NK-92 treated with Interleukin-12 subunit alpha and Interleukin-12 subunit beta, amount 100 ng/mL, for 24 hours (cell line): Measurements from ENCODE around the gene KLHL18.
"Not testable (repeated sequence)": the region's sequence is repeated elsewhere in the genome, so short reads cannot be mapped to it uniquely, and the experiment has no call there.

Source experiments
- DNase-seq: peaks from one replicate; lab custom pipeline; 2025; lab: John Stamatoyannopoulos, UW

The KLHL18 gene

DNA sequence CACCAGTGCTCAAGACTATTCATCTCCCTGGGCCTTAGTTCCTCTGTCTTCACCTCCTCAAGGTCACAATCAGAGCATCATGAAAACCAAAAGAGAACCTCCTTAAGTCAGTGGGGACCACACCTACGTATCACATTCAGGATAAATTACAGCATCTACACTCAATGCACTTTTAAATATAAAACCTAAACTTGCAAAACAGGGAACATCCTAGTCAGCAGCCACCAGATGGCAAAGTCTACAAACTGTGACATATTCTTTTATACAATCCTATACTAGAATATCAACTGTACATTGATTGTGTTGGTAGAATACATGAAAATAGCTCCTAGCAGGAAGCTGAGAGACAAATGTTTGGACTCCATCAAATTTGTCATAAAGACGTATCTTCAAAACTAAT, 8.1 kb upstream of the KLHL18 start:
- DNase-seq, result no peak

DNA sequence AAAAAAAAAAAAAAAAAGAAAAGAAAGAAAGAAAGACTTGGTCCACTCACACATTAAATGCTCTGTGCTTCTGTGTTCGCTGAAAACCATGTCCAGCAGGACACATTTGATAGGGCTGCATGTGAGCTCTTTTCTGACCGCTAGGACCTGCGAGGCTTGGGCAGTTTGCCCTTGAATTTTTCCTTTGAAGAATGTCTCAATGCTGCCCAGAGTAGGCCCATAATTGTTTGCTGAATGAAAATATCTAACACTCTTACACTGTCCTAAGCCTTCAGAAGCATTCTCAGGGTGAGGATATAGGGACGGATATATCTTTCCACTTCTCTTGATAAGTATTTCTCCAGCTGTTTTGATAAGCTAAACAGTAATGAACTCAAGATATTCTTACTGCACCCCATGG, 6.2 kb upstream of the KLHL18 start:
- no peak for DNase-seq

DNA sequence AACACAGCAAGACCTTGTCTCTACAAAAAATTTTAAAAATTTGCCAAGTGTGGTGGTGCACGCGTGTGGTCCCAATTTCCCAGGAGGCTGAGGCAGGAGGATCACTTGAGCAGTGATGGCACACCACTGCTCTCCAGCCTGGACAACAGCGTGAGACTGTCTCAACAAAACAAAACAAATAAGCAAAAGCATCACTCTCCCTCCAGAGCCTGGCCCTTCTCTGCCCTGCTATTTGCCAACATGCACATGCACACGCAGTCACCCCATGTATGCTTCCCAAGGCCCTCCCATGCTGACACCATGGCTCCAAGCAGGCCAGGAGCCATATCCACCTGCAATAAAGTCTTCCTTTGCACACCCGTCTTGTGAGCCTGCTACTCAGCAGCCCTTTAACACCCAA, 2.2 kb upstream of the KLHL18 start:
- no peak for DNase-seq

DNA sequence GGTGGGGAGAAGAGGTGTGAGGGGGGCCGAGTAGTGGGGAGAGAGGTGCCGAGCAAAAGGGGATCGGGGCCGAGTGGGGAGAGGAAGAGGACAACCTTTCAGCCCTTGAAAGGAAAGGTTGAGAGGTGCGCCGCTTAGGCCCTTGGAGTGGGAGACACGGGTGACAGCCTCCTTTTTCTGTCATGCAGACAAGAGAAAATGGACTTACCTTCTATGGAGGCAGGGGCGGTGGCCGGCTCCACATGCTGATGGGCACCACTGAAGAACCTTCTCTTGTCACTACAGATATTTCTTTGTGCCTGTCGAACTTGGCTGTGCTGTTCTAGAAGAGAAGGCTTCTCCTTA, 421 bp downstream of the KLHL18 start:
- DNase-seq, result peak; percentile 40

DNA sequence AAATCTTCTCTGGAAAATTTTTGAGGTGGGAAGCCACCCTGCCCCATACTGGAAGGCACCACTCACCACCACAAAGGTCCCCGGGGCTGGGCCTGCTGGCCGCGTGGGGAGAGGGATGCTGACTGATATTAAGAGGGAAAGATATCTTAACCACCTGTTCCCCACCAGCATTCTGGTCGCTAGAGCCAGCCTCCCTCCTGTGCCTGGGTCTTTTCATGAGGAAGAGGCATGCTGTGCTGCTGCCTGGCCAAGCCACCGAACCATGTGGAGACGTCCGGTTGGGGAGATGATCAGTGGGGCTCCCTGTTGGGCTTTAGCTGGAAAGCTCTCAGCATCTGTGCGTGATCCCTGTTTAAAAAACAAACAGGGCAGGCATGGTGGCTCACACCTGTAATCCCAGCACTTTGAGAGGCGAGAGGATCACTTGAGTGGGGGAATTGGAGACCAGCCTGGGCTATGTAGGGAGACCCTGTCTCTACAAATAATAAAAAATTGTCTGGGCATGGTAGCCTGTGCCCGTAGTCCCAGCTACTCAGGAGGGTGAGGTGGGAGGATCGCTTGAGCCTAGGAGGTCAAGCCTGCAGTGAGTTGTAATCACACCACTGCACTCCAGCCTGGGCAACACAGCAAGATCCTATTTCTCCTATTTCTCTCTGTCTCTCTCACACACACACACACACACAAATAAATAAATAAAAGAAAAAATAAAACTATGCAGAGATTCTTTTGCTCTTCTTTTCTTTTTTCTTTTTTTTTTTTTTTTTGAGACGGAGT, 1.0 kb downstream of the KLHL18 start:
- DNase-seq, result no peak

DNA sequence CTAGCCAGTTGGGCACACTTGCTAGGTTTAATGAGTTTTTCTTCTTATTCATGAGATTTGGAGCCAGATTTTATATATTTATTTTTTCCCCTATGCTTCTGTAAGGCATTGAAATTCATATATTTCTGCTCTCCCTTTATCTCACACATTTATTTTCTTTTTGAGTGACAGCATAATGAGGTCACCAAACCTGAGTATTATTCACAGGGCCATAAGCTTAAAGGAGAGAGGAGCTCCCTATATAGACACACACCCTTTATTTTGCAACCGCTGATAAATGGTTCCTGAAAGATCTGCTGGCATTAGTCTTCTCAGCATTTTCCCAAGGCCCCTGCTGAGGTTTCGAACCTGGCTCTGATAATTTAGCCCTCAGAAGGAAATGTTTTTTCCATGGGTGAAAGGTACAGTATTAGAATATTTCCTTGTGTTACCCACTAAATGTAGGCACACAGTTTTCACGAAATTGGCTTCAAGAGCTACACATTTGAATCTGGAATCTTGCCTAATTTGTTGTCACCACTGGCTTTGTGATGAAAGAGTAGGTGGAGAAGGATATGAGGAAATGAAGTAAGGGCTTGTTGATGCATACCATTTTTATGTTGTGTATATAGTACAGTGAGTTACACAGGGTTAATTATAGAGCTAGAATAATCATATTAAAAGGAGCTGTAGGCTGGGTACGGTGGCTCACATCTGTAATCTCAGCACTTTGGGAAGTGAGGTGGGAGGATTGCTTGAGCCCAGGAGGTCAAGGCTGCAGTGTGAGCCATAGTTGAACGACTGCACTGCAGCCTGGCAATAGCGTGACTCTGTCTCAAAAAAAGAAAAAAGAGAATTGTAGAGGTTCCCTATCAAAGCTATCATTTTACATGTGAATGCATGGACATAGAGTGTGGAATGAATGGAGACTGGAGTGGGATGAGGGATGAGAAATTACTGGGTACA, 6.5 kb downstream of the KLHL18 start:
- no peak for DNase-seq

DNA sequence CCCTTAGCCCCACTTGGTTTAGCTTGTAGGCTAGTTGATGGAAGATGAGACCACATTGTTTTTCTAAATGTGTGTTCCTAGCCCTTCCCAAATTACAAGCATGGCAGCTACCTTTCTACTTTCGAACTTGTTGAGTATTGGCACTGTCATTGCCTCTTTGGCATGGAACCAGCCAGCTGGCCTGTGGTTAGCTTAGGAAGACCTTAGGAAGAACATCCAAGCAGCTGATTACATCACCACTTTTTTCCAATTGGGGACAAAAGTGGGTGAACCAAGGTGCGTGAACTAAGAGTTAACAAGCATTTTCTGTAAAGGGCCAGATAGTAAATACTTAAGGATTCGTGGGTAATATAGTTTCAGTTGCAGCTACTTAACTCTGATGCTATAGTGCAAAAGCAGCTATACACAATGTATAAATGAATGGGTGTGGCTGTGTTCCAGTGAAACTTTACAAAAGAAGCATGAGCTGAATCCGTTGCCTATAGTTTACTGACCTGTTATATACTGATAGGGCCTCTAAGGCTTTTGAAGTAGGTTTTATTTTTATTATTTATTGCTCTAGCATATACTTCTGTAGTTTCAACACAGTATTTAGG, 8.5 kb downstream of the KLHL18 start:
- no peak for DNase-seq

DNA sequence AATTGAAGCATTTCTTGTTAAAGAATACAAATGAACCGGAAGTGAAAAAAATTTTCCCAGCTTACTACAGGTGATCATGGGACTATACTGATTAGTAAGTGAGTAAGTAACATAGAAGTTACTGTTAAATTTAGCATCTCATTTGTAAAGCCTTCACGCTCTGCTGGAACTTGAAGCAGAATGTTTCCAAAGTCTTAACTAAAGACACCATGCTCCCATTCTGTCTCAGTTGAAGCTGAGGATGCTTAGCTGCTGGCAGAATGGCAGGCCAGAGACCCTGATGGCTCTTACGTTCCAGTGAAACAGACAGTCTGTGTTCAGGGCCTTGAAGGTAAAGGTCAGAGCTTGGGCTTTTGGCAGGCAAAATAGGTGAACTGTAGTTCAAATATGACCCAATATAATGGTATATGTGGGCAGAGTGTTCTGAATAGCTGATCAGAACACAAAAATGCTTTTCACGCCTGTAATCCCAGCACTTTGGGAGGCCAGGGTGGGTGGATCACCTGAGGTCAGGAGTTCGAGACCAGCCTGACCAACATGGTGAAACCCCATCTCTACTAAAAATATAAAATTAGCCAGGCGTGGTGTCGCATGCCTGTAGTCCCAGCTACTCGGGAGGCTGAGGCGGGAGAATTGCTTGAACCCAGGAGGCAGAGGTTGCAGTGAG, 9.1 kb downstream of the KLHL18 start:
- not testable (repeated sequence) for DNase-seq

DNA sequence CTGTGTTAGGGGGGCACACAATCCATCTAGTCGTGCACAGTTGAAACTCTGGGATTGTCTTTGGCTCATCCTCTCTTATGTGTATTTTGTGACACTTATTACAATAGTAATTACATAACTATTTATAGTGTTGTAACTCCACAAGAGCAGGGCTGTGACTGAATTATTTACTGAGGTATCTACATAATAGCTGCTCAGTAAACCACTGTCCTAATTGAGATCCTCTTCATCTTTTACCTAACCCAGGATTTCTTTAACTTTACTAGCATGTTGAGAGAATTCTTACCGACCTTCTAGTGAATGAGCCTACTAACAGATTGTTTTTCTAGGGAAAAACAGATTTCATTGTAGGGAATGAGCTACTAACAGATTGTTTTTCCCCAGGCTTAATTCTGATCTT, 11.1 kb downstream of the KLHL18 start:
- DNase-seq, result no peak

DNA sequence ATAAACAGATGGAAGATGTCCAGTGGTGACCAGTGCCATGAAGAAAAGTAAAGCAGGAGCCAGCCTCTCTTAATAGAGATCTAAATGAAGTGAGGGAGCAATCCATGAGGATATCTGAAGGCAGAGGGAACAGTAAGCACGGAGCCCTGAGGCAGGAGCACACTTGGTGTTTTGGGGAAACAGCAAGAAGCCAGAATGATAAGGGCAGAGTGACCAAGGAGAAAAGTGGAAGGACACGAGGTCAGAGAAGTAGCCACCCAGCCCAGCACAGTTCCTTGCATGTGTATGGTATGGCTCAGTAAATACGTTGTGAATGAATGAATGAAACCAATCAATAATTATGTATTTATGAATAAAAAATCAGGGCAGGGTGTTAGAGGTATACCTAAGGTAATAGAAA, 11.6 kb downstream of the KLHL18 start:
- DNase-seq, result no peak

DNA sequence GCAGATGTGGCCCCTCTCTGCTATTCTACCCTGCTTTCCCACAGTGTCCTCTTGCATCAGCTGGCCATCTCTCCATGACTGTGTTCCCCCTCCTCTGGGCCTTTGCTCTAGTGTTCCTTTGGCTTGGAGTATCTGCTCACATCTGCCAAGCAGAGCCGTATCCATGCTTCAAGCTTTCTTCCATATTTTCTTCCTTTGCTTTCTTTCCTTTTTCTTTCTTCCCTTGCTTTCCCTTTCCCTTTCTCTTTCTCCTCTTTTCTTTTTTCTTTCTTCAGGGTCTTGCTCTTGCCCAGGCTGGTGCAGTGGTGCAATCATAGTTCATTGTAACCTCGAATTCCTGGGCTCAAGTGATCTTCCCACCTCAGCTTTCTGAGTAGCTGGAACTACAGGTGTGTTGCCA, 12.6 kb downstream of the KLHL18 start:
- no peak for DNase-seq

DNA sequence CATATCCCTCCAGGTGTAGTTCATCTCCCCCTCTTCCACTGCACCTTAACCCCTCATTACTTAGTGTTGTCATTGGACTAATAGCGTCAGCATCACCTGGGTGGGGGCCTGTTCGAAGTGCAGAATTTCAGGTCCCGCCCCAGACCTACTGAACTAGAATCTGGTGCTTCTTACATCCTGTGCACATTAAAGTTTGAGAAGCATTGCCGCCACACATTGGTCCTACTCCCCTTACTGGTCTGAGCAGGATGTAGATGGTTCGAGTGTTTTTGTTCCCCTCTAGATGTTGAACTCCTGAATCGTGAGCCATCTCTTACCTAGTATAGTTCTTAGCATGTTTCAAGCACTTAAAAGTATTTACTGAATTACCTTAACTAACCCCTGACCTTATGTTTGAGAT, 13.2 kb downstream of the KLHL18 start:
- no peak for DNase-seq

DNA sequence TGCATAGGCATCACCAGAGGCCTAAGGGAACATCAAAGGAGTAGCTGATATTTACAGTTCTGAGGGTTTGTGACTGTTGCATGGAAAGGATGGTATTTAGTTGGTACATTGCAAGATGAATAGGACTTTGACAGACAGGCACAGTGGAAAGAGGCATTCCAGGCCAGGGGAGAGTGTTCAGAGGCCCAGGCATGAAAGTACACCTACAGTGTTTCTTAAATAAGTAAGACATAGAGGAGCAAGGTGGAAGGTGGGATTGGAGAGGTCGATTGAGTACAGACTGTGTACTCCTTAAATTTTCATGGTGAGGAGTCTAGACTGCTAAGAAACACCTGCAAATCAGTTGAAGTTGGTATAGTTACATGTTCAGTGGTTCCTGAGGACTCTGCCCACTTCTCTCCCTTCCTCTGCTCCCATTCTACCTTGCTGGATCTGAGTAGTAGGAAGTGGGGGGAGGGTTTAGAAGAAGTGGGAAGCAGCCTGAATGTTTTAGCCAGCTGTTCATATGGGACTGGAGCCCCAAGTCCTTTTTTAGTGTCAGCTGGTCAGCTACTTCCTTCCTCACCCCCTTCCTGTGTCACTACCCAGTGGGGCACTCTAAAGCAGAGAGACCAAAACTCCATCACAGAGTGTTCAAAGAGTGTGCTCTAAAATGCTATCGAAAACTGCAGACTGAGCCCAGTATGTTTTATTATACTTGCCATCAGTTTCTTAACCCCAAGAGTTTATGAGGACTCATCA, 14.0 kb downstream of the KLHL18 start:
- DNase-seq, result no peak

DNA sequence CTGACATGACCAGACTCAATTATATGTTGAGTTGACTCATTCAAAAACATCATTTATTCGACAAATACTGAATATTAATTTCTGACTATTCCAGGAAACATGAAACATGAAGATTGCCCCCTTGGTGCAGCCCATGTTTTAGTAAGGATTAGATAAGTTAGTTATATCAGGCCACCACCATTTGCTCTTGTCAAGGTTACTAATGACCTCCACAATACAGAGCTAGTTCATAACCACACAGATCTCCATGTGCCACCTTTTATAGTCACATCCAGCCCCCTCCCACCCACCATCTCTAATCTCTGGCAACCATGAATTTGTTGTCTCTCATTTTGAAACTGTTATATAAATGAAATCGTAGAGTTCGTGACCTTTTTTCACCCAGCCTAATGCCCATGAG, 15.7 kb downstream of the KLHL18 start:
- no peak for DNase-seq

DNA sequence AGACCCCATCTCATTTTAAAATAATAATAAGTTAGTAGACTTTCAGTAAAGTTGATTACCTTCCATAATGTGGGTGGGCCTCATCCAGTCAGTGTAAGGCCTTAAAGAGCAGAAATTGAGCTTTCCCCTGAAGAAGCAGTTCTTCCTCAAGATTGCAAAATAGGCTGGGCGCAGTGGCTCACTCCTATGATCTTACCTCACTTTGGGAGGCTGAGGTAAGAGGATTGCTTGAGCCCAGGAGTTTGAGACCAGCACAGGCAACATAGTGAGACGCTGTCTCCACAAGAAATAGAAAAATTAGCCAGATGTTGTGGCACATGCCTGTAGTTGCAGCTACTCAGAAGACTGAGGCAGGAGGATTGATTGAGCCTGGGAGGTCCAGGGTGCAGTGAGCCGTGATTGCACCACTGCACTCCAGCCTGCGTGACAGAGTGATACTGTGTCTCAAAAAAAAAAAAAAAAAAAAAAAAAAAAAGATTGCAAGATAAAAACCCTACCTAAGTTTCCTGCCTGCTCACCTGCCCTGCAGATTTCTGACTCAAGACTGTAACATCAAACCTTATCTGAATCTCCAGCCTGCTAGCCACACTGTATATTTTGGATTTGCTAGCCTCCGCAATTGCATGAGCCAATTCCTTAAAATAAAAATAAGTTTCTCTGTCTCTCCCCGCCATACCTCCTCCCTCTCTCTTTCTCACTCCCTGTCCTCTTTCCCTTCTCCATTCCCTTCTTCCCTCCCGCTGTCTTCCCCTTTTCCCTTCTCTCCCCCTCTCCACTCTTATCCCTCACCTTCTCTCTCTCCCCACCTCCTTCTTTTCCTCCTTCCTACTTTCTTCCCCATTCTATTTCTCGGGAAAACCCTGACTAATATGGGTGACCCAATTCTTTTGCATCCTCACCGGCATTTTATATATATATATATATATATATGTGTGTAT, 16.9 kb downstream of the KLHL18 start:
- no peak for DNase-seq

DNA sequence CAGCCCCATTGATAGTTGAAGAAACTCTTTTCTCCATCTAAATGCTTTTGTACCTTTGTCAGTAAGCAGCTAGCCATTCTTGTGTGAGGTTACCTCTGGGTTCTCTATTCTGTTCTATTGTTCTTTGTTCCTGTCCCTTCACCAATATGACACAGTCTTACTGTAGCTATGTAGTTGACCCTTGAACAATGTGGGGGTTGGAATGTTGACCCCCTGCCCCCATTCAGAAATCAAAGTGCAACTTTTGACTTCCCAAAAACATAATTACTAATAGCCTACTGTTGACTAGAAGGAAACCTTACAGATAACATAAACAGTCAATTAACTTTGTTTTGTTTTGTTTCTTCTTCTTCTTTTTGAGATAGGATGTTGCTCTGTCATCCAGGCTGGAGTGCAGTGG, 18.7 kb downstream of the KLHL18 start:
- no peak for DNase-seq

DNA sequence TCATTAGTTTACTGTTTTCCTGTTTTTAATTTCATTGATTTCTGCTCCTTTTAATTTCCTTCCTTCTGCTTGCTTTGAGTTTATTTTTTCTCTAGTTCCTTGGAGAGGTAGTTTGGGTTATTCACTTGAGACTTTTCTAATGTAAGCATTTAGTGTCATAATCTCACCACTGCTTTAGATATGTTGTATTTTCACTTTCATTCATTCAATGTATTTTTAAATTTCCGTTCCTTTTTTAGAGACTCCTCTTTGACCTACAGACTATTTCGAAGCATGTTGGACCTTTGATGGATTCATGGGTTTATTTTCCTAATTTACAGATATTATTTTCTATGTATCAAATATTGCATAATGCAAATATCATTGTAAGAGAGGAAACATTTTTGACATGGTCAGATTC, 23.3 kb downstream of the KLHL18 start:
- no peak for DNase-seq

DNA sequence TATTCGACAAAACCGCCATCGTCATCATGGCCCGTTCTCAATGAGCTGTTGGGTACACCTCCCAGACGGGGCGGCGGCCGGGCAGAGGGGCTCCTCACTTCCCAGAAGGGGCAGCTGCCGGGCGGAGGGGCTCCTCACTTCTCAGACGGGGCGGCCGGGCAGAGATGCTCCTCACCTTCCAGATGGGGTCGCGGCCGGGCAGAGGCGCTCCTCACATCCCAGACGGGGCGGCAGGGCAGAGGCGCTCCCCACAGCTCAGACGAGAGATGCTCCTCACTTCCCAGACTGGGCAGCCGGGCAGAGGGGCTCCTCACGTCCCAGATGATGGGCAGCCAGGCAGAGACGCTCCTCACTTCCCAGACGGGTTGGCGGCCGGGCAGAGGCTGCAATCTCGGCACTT, 26.5 kb downstream of the KLHL18 start:
- not testable (repeated sequence) for DNase-seq

DNA sequence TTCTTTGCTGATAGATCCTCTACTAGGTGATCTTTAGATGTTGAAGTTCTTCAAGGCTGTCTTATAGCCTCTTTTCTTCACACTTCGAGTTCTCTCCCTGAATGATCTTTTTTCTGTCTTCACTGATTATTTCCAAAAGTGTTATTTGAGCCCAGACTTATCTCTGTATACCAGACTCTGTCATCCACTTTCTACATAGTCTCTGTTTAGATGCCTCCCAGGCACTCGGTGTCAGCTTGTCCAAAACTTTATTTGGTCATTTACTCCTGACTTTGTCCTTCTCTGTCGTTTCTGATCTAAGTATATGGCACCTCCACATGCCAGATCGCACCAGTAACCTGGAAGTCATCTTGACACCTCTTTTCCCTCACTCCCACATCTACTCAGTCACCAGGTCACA, 27.6 kb downstream of the KLHL18 start:
- DNase-seq, result no peak

DNA sequence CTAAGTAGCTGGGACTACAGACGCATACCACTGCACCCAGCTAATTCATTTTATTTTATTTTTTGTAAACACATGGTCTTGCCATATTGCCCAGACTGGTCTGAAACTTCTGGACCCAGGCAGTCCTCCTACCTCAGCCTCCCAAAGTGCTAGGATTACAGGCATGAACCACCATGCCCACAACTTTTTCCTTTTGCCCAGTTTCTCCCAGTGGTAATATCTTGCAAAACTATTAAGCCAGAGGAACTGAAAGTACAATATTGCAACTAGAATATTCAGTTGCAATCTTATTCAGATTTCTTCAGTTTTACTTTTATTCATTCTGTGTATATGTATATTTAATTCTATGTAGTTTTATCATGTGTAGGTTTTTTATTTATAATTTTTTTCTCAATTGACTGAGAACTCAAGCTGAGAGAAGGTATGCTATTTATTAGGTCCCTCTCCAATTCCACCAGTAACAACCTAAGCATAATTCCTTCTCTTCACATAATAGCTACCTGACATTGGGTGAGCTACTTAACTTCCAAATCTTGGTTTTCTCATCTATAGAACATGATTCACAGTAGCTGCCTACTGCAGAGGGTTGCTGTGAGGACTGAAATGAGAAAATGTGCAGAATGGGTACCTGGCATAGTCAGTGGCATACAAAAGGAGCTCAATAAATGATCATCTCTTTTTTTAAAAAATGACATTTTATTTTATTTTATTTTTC, 30.8 kb downstream of the KLHL18 start:
- no peak for DNase-seq
